ENCODE results near the gene SNX8. TPM values are rescaled to one million over a fixed set of nuclear protein-coding genes. Genes with fewer than 3 reads are reported as not detected.
"Not testable (repeated sequence)": the region's sequence is repeated elsewhere in the genome, so short reads cannot be mapped to it uniquely, and the experiment has no call there.

SNX8 gene
- total RNA-seq, 2 experiments from 2014 or later = 25.0 to 27.9 TPM

GRCh38 chr7:2353113-2353935, 39.1 kb upstream of the SNX8 start:
- H3K9me3 Mint-ChIP-seq (ENCODE audit: low read depth) = no peaks in the 10 kb centered on the region
- peaks cover 30% of the 10 kb centered on the region for H3K4me1 Mint-ChIP-seq
- CTCF ChIA-PET = interaction anchor here (0.8 to 1.8 kb wide), 8 partner anchors 9 to 775 kb away, joined by 4 to 7 read pairs (median 5); partner anchors contain the start of genes CHST12 and MAD1L1
- DNase-seq = no peak
- H3K27ac Mint-ChIP-seq = peak overlapping the region; percentile 98
- H3K27me3 Mint-ChIP-seq = no peaks in the 10 kb centered on the region
- no peak for ATAC-seq
- peaks cover 11% of the 10 kb centered on the region for H3K36me3 Mint-ChIP-seq
- peak overlapping the region; percentile 86 for H3K4me3 Mint-ChIP-seq

GRCh38 chr7:2350861-2351260, 36.6 kb upstream of the SNX8 start:
- DNase-seq (no peak), ATAC-seq (no peak)
- H3K27ac Mint-ChIP-seq = no peak overlapping the region
- H3K4me1 Mint-ChIP-seq = peaks cover 19% of the 10 kb centered on the region
- no peak overlapping the region for H3K4me3 Mint-ChIP-seq
- CTCF ChIA-PET = no interaction called here
- no peaks in the 10 kb centered on the region for H3K9me3 Mint-ChIP-seq (ENCODE audit: low read depth)
- H3K27me3 Mint-ChIP-seq = no peaks in the 10 kb centered on the region
- peaks cover 3% of the 10 kb centered on the region for H3K36me3 Mint-ChIP-seq

DNA sequence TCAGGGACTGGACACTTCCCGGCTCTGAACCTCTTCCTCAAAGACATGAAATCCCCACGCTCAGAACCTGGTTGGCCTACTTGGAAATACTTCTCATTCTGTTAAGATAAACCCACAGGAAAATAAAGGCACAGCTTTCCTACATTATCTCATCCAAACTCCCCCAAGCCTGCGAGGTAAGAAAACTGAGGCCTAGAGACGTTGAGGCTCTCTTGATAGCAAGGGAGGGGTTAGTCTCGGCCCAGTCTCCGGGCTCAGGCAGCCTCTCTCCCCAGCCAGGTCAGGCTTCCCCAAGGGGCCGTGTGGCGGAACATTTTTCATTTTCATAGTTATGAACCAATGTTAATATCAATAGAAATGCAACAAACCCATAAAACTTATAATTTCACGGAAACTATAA, 35.8 kb upstream of the SNX8 start:
- H3K27me3 Mint-ChIP-seq = no peaks in the 10 kb centered on the region
- H3K4me3 Mint-ChIP-seq = no peak overlapping the region
- no peak overlapping the region for H3K27ac Mint-ChIP-seq
- peaks cover 2% of the 10 kb centered on the region for H3K36me3 Mint-ChIP-seq
- no peak for ATAC-seq
- CTCF ChIA-PET = no interaction called here
- H3K4me1 Mint-ChIP-seq = peaks cover 17% of the 10 kb centered on the region
- no peak for DNase-seq
- H3K9me3 Mint-ChIP-seq (ENCODE audit: low read depth) = no peaks in the 10 kb centered on the region

DNA sequence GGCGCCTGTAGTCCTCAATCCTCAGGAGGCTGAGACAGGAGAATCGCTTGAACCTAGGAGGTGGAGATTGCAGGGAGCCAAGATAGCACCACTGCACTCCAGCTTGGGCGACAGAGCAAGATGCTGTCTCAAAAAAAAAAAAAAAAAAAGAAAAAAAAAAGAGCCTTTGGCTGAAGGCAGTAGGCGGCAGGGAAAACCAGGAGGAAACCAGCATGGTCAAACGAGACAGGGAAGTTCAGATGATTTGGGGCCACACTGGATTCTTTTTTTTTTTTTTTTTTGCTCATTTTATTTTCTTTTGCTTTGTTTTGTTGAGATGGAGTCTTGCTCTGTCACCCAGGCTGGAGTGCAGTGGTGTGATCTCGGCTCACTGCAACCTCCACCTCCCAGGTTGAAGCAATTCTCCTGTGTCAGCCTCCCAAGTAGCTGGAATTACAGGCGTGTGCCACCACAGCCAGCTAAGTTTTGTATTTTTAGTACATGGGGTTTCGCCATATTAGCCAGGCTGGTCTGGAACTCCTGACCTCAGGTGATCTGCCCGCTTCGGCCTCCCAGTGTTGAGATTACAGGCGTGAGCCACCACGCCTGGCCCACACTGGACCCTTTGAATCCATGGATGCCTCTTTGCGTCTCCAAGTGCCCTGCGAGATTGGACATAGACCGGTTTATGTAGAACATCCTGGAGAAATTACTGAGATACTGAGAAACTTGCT, 33.3 kb upstream of the SNX8 start:
- not testable (repeated sequence) for H3K27me3 Mint-ChIP-seq; H3K36me3 Mint-ChIP-seq; DNase-seq; H3K9me3 Mint-ChIP-seq (ENCODE audit: low read depth); H3K4me1 Mint-ChIP-seq; H3K4me3 Mint-ChIP-seq
- CTCF ChIA-PET = interaction anchor here (0.7 to 2.4 kb wide), 35 partner anchors 10 to 777 kb away, joined by 3 to 12 read pairs (median 4); partner anchors contain the start of genes MAD1L1, MRM2, NUDT1 and PSMG3
- peak; percentile 29 for ATAC-seq
- peak overlapping the region; percentile 63 for H3K27ac Mint-ChIP-seq

GRCh38 chr7:2336626-2337299, 22.5 kb upstream of the SNX8 start:
- H3K27me3 Mint-ChIP-seq = no peaks in the 10 kb centered on the region
- no peak for DNase-seq
- no peaks in the 10 kb centered on the region for H3K4me1 Mint-ChIP-seq
- no peaks in the 10 kb centered on the region for H3K9me3 Mint-ChIP-seq (ENCODE audit: low read depth)
- no peak for ATAC-seq
- no peak overlapping the region for H3K27ac Mint-ChIP-seq
- no peaks in the 10 kb centered on the region for H3K36me3 Mint-ChIP-seq
- CTCF ChIA-PET = interaction anchor here (3.2 kb wide), 1 partner anchor 11 kb away, joined by 12 read pairs; no protein-coding TSS in a partner anchor
- no peak overlapping the region for H3K4me3 Mint-ChIP-seq

DNA sequence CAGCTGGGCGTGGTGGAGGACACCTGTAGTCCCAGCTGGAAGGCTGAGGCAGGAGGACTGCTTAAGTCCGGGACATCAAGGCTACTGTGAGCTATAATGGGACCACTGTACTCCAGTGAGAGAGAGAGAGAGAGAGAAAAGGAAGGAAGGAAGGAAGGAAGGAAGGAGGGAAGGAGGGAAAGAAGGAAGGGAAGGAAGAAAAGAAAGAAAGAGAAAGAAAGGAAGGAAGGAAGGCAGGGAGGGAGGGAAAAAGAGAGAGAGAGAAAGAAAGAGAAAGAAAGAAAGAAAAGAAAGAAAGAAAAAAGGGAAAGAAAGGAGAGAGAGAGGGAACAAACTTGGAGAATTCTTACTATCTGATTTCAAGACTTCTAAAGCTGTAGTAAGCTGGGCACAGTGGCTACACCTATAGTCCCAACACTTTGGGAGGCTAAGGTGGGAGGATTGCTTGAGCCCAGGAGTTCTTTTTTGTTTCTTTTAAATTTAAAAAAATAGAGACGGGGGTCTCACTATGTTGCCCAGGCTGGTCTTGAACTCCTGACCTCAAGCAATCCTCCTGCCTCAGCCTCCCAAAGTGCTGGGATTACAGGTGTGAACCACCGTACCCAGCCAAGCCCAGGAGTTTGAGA, 18.5 kb upstream of the SNX8 start:
- H3K4me1 Mint-ChIP-seq; ATAC-seq; H3K4me3 Mint-ChIP-seq; H3K27me3 Mint-ChIP-seq; DNase-seq; H3K9me3 Mint-ChIP-seq (ENCODE audit: low read depth); H3K36me3 Mint-ChIP-seq; H3K27ac Mint-ChIP-seq; CTCF ChIA-PET: not testable (repeated sequence)

- Mint-ChIP-seq H3K27ac (no peak overlapping the region), H3K4me3 (no peak overlapping the region), H3K9me3 (ENCODE audit: low read depth) (no peaks in the 10 kb centered on the region), H3K27me3 (no peaks in the 10 kb centered on the region), H3K36me3 (no peaks in the 10 kb centered on the region), H3K4me1 (no peaks in the 10 kb centered on the region)
- ATAC-seq (no peak), DNase-seq (no peak)
- CTCF ChIA-PET = interaction anchor here (0.7 to 0.8 kb wide), 2 partner anchors 22 to 100 kb away, joined by 3 read pairs; no protein-coding TSS in a partner anchor
These were observed 17.5 kb upstream of the SNX8 start for GRCh38 chr7:2331707-2332106.

GRCh38 chr7:2330493-2330892, 16.3 kb upstream of the SNX8 start:
- H3K9me3 Mint-ChIP-seq (ENCODE audit: low read depth) = no peaks in the 10 kb centered on the region
- no peaks in the 10 kb centered on the region for H3K36me3 Mint-ChIP-seq
- no peaks in the 10 kb centered on the region for H3K27me3 Mint-ChIP-seq
- DNase-seq (no peak), ATAC-seq (no peak)
- H3K4me3 Mint-ChIP-seq = no peak overlapping the region
- no peak overlapping the region for H3K27ac Mint-ChIP-seq
- H3K4me1 Mint-ChIP-seq = no peaks in the 10 kb centered on the region
- CTCF ChIA-PET = interaction anchor here (0.9 kb wide), 1 partner anchor 17 kb away, joined by 4 read pairs; no protein-coding TSS in a partner anchor

GRCh38 chr7:2326951-2327350, 12.7 kb upstream of the SNX8 start:
- Mint-ChIP-seq H3K9me3 (ENCODE audit: low read depth) (no peaks in the 10 kb centered on the region), H3K36me3 (no peaks in the 10 kb centered on the region), H3K4me3 (no peak overlapping the region), H3K27ac (no peak overlapping the region), H3K27me3 (peaks cover 3% of the 10 kb centered on the region), H3K4me1 (peaks cover 4% of the 10 kb centered on the region)
- DNase-seq (no peak), ATAC-seq (no peak)
- CTCF ChIA-PET = no interaction called here

- ATAC-seq = no peak
- H3K9me3 Mint-ChIP-seq (ENCODE audit: low read depth) = no peaks in the 10 kb centered on the region
- H3K27me3 Mint-ChIP-seq = peaks cover 3% of the 10 kb centered on the region
- CTCF ChIA-PET = interaction anchor here (1.0 kb wide), 2 partner anchors 19 to 23 kb away, joined by 3 to 4 read pairs; no protein-coding TSS in a partner anchor
- H3K27ac Mint-ChIP-seq = no peak overlapping the region
- peaks cover 4% of the 10 kb centered on the region for H3K4me1 Mint-ChIP-seq
- no peak for DNase-seq
- no peak overlapping the region for H3K4me3 Mint-ChIP-seq
- no peaks in the 10 kb centered on the region for H3K36me3 Mint-ChIP-seq
These were observed 10.9 kb upstream of the SNX8 start for GRCh38 chr7:2325162-2325561.

DNA sequence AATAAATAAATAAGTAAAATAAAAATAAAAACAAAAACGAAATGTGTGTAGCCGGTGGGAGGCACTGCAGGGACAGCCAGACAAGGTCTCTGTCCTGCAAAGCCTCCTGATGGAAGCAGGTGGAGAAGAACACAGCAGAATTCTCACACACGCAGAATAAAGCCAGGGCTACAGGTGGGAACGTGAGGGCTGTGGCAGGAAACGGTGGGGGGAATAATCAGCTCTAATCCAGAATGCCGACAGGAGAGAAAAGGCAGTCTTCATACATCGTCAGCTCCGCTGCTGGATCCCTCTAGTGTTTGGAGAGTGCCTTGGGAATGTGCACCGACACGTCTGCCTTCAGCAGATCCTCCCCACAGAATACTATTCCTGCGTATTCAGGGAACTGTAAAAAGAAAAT, 6.8 kb upstream of the SNX8 start:
- H3K27ac Mint-ChIP-seq = no peak overlapping the region
- H3K4me3 Mint-ChIP-seq = no peak overlapping the region
- peaks cover 3% of the 10 kb centered on the region for H3K27me3 Mint-ChIP-seq
- ATAC-seq (no peak), DNase-seq (no peak)
- no peaks in the 10 kb centered on the region for H3K9me3 Mint-ChIP-seq (ENCODE audit: low read depth)
- CTCF ChIA-PET = no interaction called here
- H3K4me1 Mint-ChIP-seq = peaks cover 4% of the 10 kb centered on the region
- H3K36me3 Mint-ChIP-seq = no peaks in the 10 kb centered on the region

- CTCF ChIA-PET = interaction anchor here (1.6 kb wide), 1 partner anchor 30 kb away, joined by 4 read pairs; no protein-coding TSS in a partner anchor
- H3K4me3 Mint-ChIP-seq = no peak overlapping the region
- DNase-seq = no peak
These were observed 3.5 kb upstream of the SNX8 start for GRCh38 chr7:2317556-2318293.

More at GRCh38 chr7:2317556-2318293, 3.5 kb upstream of the SNX8 start:
- Mint-ChIP-seq H3K9me3 (ENCODE audit: low read depth) (no peaks in the 10 kb centered on the region), H3K27me3 (no peaks in the 10 kb centered on the region), H3K27ac (no peak overlapping the region), H3K4me1 (peaks cover 4% of the 10 kb centered on the region), H3K36me3 (no peaks in the 10 kb centered on the region)
- no peak for ATAC-seq
